Stimulated activated CD4-positive, alpha-beta T cell treated with anti-CD3 and anti-CD28 coated beads, TNF-alpha, amount 100 ng/mL, for 24 hours (primary cell): ENCODE results near the gene SLC27A1.

ENCODE experiments used
- DNase-seq, 3 experiments: peaks; one replicate each; pipeline ENCODE4 v3.0.0-alpha.2; 2020; ENCODE audit warnings: low read depth in 3 of 3

SLC27A1 gene

DNA sequence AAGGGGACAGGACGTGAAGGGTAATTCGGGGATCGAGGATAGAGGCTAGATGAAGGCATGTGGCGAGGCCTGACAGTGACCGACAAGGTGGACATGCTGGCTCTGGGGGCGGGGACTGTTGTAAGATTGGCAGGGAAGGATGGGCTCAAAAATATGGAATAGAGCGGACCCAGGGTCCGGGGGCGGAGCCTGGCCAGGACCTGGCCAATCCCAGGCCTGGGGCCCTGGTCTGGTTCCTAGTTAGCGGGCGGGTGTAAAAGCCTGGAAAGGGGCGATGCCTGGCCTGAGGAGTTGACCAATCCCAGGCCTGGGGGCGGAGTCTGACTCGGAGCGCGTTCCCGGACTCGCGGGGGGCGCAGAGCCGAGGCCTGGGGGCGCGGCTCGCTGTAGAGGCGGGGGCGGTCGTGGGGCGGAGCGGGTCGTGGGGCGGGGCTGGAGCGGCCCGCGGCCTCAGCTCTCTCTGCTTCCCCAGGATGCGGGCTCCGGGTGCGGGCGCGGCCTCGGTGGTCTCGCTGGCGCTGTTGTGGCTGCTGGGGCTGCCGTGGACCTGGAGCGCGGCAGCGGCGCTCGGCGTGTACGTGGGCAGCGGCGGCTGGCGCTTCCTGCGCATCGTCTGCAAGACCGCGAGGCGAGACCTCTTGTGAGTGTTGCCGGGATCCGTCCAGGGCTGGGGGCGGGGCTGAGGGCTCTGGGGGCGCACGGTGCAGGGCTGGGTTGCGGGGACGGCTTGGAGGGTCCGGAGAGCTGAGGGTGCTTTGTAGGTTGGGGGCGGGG, at the start of gene SLC27A1:
SLC27A1 (plus strand) TSS at position 457 of the 774 bp plus-strand sequence; CDS start at position 474, 17 bp downstream.
- peak; percentile 74 to 92 (median 78) for DNase-seq

GRCh38 chr19:17421942-17422341, 48.4 kb upstream of the SLC27A1 start:
- no peak for DNase-seq

- no peak for DNase-seq
Observed at GRCh38 chr19:17423429-17424208, 46.7 kb upstream of the SLC27A1 start.

GRCh38 chr19:17424743-17425365, 45.5 kb upstream of the SLC27A1 start:
- peak in 1 of 3 experiments; percentile 29 for DNase-seq

DNA sequence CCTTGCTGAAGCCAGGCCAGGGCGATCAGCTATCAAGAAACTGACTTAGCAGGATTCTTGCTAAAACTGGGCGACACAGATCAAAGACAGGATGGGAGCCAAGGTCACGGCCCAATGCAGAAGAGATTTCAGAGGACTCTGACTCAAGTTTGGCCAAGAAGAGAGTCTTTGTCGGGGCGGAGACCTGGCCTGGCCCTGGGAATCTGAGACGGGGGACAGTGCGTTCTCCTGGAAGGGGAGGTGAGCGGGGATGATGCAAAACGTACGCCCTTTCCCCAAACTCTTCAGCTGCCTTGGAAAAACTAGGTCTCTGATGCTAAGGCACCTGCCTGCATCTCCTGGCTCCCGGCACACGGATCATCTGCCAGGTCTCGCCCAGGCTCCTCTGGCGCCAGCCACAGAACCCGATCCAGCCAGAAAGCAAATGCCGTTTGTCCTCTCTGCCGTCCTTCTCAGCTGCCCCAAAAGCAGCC, 40.6 kb upstream of the SLC27A1 start:
- DNase-seq: no peak

DNA sequence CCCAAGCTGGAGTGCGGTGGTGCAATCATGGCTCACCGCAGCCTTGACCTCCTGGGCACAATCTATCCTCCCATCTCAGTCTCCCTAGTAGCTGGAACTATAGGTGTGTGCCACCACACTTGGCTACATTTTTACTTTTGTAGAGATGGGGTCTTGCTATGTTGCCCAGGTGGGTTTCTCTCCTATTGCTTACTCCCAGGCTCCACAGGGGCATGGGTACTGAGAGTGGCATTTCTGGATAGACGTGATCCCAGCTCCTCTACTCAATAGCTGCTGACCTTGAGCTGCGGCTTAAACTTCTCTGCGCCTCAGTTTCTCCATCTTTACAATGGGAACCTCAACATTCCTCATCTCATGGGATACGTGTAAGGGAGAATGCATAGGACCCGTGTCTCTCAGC, 38.9 kb upstream of the SLC27A1 start:
- no peak for DNase-seq

GRCh38 chr19:17435218-17435617, 35.1 kb upstream of the SLC27A1 start:
- DNase-seq: no peak

DNA sequence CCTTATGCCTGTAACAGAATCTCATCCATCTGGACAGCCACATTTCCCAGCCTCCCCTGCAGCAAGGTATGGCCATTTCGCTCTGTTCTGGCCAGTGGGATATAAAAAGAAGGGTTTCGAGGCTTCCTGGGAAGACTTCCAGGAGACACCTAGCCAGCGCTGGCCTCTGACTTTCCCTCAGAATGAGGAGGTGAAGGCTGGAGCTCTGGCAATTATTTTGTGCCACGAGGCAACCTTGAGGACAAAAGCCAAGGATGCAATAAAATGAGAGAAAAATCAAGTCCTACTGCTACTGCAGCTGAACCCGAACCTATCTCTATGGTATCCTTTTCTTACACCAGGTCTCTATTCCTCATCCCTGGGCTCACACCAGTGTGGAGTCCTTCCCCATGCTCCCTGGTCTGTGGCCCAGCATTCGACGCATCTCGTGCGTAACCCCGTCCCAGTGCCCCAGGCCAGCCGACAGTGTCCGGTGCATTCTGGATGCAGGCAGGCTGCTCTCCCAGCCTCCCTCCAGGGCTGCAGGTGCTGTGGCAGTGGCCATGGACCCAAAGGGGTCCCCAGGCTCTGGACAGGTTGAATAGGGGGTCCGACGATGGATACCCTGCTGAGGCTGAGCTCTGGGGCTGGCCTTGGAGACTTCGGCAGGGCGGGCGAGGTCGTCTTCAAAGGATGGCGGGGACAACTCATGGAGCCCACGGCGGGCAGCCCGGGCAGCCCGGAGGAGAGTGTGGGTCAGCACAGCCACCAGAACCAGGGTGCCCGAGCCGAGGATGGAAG, 34.0 kb upstream of the SLC27A1 start:
- DNase-seq: no peak

- no peak for DNase-seq
Observed at GRCh38 chr19:17436874-17437267, 33.5 kb upstream of the SLC27A1 start.

- DNase-seq: no peak
Observed at GRCh38 chr19:17441241-17442021, 28.9 kb upstream of the SLC27A1 start.

DNA sequence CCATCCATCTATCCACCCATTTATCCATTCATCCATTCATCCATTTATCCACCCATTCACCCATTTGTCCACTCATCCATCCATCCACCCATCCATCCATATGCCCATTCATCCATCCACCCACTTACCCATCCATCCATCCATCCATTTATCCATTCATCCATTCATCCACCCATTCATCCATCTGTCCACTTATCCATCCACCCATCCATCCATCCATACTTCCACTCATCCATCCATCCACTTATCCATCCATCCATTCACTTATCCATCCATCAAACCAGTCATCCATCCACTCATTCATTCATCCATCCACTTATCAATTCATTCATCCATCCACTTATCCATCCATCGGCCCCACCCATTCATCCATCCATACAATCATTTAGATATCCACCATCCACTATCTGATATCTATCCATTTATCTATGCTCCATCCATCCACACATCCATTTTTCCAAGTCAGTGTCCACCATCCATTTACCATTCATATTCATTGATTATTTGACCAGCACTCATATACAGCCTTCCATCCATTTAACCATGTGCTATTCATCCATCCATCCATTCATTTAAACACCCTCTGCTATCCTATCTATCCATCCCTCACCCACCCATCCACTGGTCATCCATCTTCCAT, 24.7 kb upstream of the SLC27A1 start:
- no peak for DNase-seq

DNA sequence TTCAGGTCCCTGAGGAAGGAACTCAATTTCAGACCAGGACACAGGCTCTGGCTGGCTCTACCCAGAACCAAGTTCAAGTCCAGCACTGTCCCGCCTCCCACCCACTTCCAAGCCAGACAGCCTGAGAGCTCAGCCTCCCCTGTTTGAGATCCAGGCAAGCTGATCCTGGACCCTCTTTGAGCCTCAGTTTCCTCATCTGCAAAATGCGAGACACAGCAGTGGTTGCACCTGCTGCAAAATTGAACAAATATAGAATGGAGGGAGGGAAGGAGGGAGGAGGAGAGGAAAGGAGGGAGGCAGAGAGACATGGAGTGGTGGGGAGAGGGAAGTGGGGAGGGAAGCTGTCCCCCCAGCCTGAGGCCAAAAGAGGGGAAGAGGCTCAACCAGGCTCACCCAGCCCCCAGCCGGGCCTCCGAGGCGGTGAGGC, 22.6 kb upstream of the SLC27A1 start:
- no peak for DNase-seq

GRCh38 chr19:17448131-17448967, 22.0 kb upstream of the SLC27A1 start, which contains the start of gene TMEM221:
TSS of gene TMEM221 (minus strand) at chr19:17448668. CDS start at chr19:17448462, 206 bp downstream.
- DNase-seq: peak in 1 of 3 experiments; percentile 57

DNA sequence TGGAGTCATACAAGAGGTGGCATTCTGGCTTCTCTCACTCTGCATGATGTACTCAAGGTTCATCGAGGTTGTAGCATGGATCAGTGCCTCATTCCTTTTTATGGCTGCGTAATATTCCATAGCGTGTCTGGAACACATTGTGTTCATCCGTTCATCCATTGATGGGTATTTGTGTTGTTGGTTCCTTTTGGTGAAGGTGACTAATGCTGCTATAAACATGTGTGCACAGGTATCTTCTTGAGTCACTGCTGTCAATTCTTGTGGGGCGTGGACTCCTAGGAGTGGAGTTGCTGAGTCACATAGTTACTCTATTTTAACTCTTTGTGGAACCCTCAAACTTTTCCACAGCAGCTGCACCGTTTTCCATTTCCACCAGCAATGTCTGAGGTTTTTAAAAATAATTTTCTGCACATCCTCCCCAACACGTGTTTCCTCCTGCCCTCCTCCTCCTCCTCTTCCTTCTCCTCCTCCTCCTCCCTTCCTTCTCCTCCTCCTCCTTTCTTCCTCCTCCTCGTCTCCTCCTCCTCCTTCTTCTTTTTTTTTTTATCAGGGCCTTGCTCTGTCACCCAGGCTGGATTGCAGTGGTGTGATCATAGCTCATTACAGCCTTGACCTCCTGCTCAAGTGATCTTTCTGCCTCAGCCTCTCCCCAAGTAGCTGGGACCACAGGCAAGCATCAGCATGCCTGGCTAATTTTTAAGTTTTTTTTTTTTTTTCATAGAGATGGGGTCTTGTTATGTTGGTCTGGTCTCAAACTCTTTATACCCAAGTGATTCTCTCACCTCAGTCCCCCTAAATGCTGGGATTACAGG, 19.9 kb upstream of the SLC27A1 start:
- peak in 2 of 3 experiments; percentile 40 to 51 for DNase-seq

DNA sequence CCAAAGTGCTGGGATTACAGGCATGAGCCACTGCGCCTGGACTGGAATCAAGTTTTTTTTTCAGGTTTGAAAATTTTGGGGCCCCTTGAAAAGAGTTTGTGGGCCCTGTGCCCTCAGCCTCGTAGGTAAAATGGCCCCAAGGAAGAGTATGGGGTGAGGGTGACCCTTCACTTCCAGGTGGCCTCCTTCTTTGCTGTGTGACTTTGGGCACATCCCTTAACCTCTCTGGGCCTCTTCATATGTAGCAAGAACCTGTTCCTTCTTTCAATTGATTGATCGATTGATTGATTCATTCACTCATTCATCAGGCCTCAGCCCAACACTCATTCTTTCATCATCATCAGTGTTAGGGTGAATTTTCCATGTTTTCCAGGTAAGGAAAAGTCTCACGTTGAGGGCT, 18.5 kb upstream of the SLC27A1 start:
- no peak for DNase-seq

DNA sequence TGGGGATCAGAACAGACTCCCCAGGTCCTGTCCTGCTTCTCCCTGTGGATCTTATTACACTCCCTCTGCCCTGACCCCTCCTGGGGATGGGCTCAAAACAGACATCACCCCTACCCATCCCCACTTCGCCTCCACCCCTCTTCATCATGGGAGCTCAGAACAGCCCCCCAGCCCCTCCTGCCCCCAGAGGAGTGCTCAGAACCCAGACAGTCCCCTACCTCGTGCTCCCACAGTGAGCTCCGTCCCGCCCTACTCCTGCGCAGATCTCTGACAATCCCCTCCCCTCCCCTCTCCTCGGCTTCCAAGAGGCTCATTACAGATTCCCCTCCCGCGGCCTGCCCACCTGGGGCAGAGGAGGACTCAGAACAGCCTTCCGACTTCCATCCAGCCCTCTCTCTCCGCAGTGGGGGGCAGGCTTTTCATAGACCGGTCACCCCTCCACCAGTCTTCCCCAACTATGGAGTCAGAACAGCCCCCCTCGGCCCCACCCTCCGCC, 15.7 kb upstream of the SLC27A1 start:
- DNase-seq: no peak

DNA sequence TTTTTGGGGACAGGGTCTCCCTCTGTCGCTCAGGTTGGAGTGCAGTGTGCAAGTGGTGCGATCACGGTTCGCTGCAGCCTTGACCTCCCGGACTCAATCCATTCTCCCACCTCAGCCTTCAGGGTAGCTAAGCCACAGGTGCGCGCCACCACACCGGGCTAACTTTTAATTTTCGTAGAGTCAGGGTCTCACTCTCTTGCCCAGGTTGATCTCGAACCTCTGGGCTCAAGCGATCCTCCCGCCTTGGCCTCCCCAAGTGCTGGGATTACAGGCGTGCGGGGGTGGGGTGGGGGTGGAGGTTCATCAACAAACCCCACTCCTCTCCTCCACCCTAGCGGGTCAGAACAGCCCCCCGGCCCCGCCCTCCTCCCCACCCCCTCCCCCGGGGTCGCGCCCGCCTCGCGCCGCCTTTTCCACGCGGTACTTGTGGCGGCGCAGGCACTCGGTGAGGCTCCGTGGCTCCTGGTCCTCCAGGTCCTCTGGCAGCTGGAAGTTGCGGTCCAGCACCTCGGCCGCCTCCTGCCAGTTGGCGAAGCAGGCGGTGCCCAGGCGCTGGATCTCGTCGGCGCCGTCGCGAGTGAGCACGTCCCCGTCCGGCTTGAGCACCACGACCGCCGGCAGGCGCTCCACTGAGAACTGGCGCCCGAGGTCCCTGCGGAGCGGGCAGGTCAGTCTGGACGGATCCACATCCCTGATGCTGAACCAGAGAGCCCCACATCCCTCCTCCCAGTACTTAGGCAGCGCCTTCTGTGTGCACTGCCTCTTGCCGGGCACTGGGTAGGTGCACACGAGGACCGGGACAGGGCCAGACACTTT, 14.8 kb upstream of the SLC27A1 start:
- DNase-seq: no peak
